CD4-positive, CD25-positive, alpha-beta regulatory T cell (primary cell): ENCODE data around the gene TDG. TPM values are rescaled to one million over a fixed set of nuclear protein-coding genes. Genes with fewer than 3 reads are reported as not detected.

Source experiments
- ATAC-seq, 2 donors: fragments of 150-1000 bp; cut with Tn5 transposase; one replicate each; pipeline ENCODE4 v1.10.0; 2021; ENCODE audit warnings: low read depth in 2 of 2, moderate number of reproducible peaks in 2 of 2, moderate library complexity in 1 of 2
- DNase-seq, 3 donors: peaks; one replicate each; pipeline versions ENCODE4 v3.0.0 to v3.0.0-alpha.2; 2012 to 2022; ENCODE audit warnings: mixed read lengths in 1 of 3
- H3K27ac ChIP-seq: one replicate; pipeline ENCODE4 v1.7.0; 2013; ENCODE audit warnings: mild to moderate bottlenecking, low read length; ENCODE audit not compliant: insufficient read depth, poor library complexity, severe bottlenecking
- H3K27me3 ChIP-seq: one replicate; pipeline ENCODE4 v1.7.0; 2013; ENCODE audit warnings: low read length; ENCODE audit not compliant: control insufficient read depth, insufficient read depth
- H3K36me3 ChIP-seq: one replicate; pipeline ENCODE4 v1.7.0; 2013; ENCODE audit warnings: mild to moderate bottlenecking, low read length, moderate library complexity; ENCODE audit not compliant: control insufficient read depth, insufficient read depth
- H3K4me1 ChIP-seq: 2 replicates; pipeline ENCODE4 v1.7.0; 2013; ENCODE audit warnings: mild to moderate bottlenecking, low read length; ENCODE audit not compliant: insufficient read depth, control insufficient read depth, poor library complexity, severe bottlenecking
- H3K4me3 ChIP-seq: one replicate; pipeline ENCODE4 v1.7.0; 2013; ENCODE audit warnings: low read depth, mild to moderate bottlenecking, low read length, moderate library complexity
- H3K9me3 ChIP-seq, 2 experiments: 1 replicate in 1 of 2; 2 replicates in 1 of 2; pipeline ENCODE4 v1.7.0; 2013; ENCODE audit warnings: low read length in 2 of 2, mild to moderate bottlenecking in 1 of 2, moderate library complexity in 1 of 2; ENCODE audit not compliant: control insufficient read depth in 2 of 2
- H3K27ac Mint-ChIP-seq, 3 donors: one replicate each; pipeline ENCODE4 v1.8.0; 2020 to 2022; ENCODE audit warnings: mild to moderate bottlenecking in 3 of 3, mixed read lengths in 3 of 3, moderate library complexity in 2 of 3
- H3K27me3 Mint-ChIP-seq: one replicate; pipeline ENCODE4 v1.8.0; 2022; ENCODE audit warnings: mild to moderate bottlenecking, mixed read lengths
- H3K36me3 Mint-ChIP-seq: one replicate; pipeline ENCODE4 v1.8.0; 2020; ENCODE audit warnings: mixed read lengths
- H3K4me1 Mint-ChIP-seq, 4 donors: one replicate each; pipeline ENCODE4 v1.8.0; 2020 to 2022; ENCODE audit warnings: mixed read lengths in 4 of 4, mild to moderate bottlenecking in 1 of 4
- H3K4me3 Mint-ChIP-seq, 4 donors: one replicate each; pipeline ENCODE4 v1.8.0; 2020 to 2022; ENCODE audit warnings: mild to moderate bottlenecking in 4 of 4, mixed read lengths in 4 of 4, moderate library complexity in 3 of 4
- H3K9me3 Mint-ChIP-seq, 7 donors: one replicate each; pipeline ENCODE4 v1.8.0; 2020 to 2022; ENCODE audit warnings: mixed read lengths in 7 of 7, mild to moderate bottlenecking in 3 of 7, moderate library complexity in 2 of 7
- polyA plus RNA-seq, 4 donors: library from polyadenylated mRNA; unstranded; fragments of 300-500 nt; fragmentation: Illumina TruSeq; gene quantifications; one replicate each; pipeline ENCODE4 v1.2.3, GENCODE V29; 2021
- total RNA-seq: library from RNA; stranded (reverse); gene quantifications from one replicate; pipeline ENCODE4 v1.2.3, GENCODE V29; 2022

The TDG gene
- total and polyA plus RNA-seq, 5 donors from 2014 or later, result 18.6 to 26.7 (median 22.0) TPM

- peak within 1 kb of the TSS; percentile 93 for H3K4me3 ChIP-seq
- H3K36me3 ChIP-seq, result peaks cover 21% of the 10 kb centered on the region
- ATAC-seq, result peak; percentile 81
- H3K9me3 ChIP-seq, result no peaks in the 10 kb centered on the region
- Mint-ChIP-seq H3K27ac (peak within 1 kb of the TSS; percentile 100), H3K4me1 (peaks cover 30 to 68% (median 40%) of the 10 kb centered on the region in 4 donors), H3K4me3 (peak within 1 kb of the TSS; percentile 89 to 98 (median 94)), H3K9me3 (peaks cover 0 to 3% (median 0%) of the 10 kb centered on the region in 7 donors), H3K36me3 (peaks cover 14% of the 10 kb centered on the region), H3K27me3 (peaks cover 4% of the 10 kb centered on the region)
- peak; percentile 99 to 100 (median 100) for DNase-seq
- peaks cover 59% of the 10 kb centered on the region for H3K4me1 ChIP-seq
- no peaks in the 10 kb centered on the region for H3K27me3 ChIP-seq
- peak within 1 kb of the TSS; percentile 99 for H3K27ac ChIP-seq
Measured at GRCh38 chr12:103930034-103930786, 35.5 kb upstream of the TDG start, which contains the start of gene HSP90B1. Gene HSP90B1, plus strand, starts transcription at chr12:103930410. Its CDS starts 106 bp downstream, at chr12:103930516.

- Mint-ChIP-seq H3K27me3 (peaks cover 4% of the 10 kb centered on the region), H3K4me1 (peaks cover 27 to 72% (median 44%) of the 10 kb centered on the region in 4 donors), H3K27ac (peak overlapping the region; percentile 100), H3K9me3 (peaks cover 0 to 3% (median 0%) of the 10 kb centered on the region in 7 donors), H3K4me3 (peak overlapping the region; percentile 89 to 98 (median 92)), H3K36me3 (peaks cover 22% of the 10 kb centered on the region)
- H3K4me1 ChIP-seq, result peaks cover 65% of the 10 kb centered on the region
- ATAC-seq, result no peak
- H3K27me3 ChIP-seq, result no peaks in the 10 kb centered on the region
- H3K4me3 ChIP-seq, result peak overlapping the region; percentile 93
- H3K9me3 ChIP-seq, result no peaks in the 10 kb centered on the region
- H3K36me3 ChIP-seq, result peaks cover 29% of the 10 kb centered on the region
- peak overlapping the region; percentile 94 for H3K27ac ChIP-seq
- DNase-seq, result peak; percentile 3 to 43 (median 16)
Measured at GRCh38 chr12:103930787-103931735, 34.6 kb upstream of the TDG start.

- H3K36me3 Mint-ChIP-seq, result peaks cover 25% of the 10 kb centered on the region
- H3K9me3 Mint-ChIP-seq, result peaks cover 0 to 3% (median 0%) of the 10 kb centered on the region in 7 donors
- Histone ChIP-seq H3K27me3 (no peaks in the 10 kb centered on the region), H3K9me3 (no peaks in the 10 kb centered on the region), H3K36me3 (peaks cover 49% of the 10 kb centered on the region), H3K4me3 (peak overlapping the region; percentile 93), H3K4me1 (peaks cover 64% of the 10 kb centered on the region), H3K27ac (peak overlapping the region; percentile 28)
- peaks cover 25 to 67% (median 41%) of the 10 kb centered on the region in 4 donors for H3K4me1 Mint-ChIP-seq
- peaks cover 4% of the 10 kb centered on the region for H3K27me3 Mint-ChIP-seq
- ATAC-seq, result no peak
- peak overlapping the region in 1 of 3 donors; percentile 14 for H3K27ac Mint-ChIP-seq
- H3K4me3 Mint-ChIP-seq, result peak overlapping the region in 2 of 4 donors; percentile 96 to 98
- DNase-seq, result no peak
Measured at GRCh38 chr12:103933237-103933636, 32.4 kb upstream of the TDG start.

- Histone ChIP-seq H3K27ac (no peak overlapping the region), H3K36me3 (peaks cover 83% of the 10 kb centered on the region), H3K27me3 (no peaks in the 10 kb centered on the region), H3K4me3 (no peak overlapping the region), H3K4me1 (peaks cover 41% of the 10 kb centered on the region), H3K9me3 (no peaks in the 10 kb centered on the region)
- Mint-ChIP-seq H3K4me1 (peaks cover 25 to 52% (median 38%) of the 10 kb centered on the region in 4 donors), H3K27ac (peak overlapping the region in 1 of 3 donors; percentile 59), H3K4me3 (no peak overlapping the region), H3K36me3 (peaks cover 51% of the 10 kb centered on the region), H3K9me3 (no peaks in the 10 kb centered on the region), H3K27me3 (no peaks in the 10 kb centered on the region)
- DNase-seq, result no peak
- ATAC-seq, result no peak
Measured at GRCh38 chr12:103936679-103937078, 29.0 kb upstream of the TDG start.

- peaks cover 64% of the 10 kb centered on the region for H3K36me3 Mint-ChIP-seq
- Histone ChIP-seq H3K4me3 (no peak overlapping the region), H3K9me3 (no peaks in the 10 kb centered on the region), H3K36me3 (peaks cover 96% of the 10 kb centered on the region), H3K4me1 (no peaks in the 10 kb centered on the region), H3K27me3 (no peaks in the 10 kb centered on the region), H3K27ac (no peak overlapping the region)
- peaks cover 0 to 1% (median 0%) of the 10 kb centered on the region in 7 donors for H3K9me3 Mint-ChIP-seq
- H3K4me1 Mint-ChIP-seq, result peaks cover 8 to 18% (median 16%) of the 10 kb centered on the region in 4 donors
- DNase-seq (no peak), ATAC-seq (no peak)
- no peaks in the 10 kb centered on the region for H3K27me3 Mint-ChIP-seq
- no peak overlapping the region for H3K27ac Mint-ChIP-seq
- H3K4me3 Mint-ChIP-seq, result no peak overlapping the region
Measured at GRCh38 chr12:103944964-103945363, 20.7 kb upstream of the TDG start.

- H3K4me3 Mint-ChIP-seq, result no peak overlapping the region
- H3K36me3 Mint-ChIP-seq, result peaks cover 56% of the 10 kb centered on the region
- Histone ChIP-seq H3K9me3 (no peaks in the 10 kb centered on the region), H3K27ac (no peak overlapping the region), H3K4me1 (no peaks in the 10 kb centered on the region), H3K36me3 (peaks cover 95% of the 10 kb centered on the region), H3K4me3 (no peak overlapping the region), H3K27me3 (no peaks in the 10 kb centered on the region)
- peaks cover 10 to 20% (median 15%) of the 10 kb centered on the region in 4 donors for H3K4me1 Mint-ChIP-seq
- ATAC-seq, result peak in 1 of 2 donors; percentile 15
- H3K27me3 Mint-ChIP-seq, result no peaks in the 10 kb centered on the region
- H3K9me3 Mint-ChIP-seq, result peaks cover 0 to under 1% (median 0%) of the 10 kb centered on the region in 7 donors
- peak overlapping the region in 1 of 3 donors; percentile 25 for H3K27ac Mint-ChIP-seq
- DNase-seq, result no peak
Measured at GRCh38 chr12:103947871-103948555, 17.7 kb upstream of the TDG start.
